Measurements from ENCODE around the gene TXNRD2.

TXNRD2 gene

DNA sequence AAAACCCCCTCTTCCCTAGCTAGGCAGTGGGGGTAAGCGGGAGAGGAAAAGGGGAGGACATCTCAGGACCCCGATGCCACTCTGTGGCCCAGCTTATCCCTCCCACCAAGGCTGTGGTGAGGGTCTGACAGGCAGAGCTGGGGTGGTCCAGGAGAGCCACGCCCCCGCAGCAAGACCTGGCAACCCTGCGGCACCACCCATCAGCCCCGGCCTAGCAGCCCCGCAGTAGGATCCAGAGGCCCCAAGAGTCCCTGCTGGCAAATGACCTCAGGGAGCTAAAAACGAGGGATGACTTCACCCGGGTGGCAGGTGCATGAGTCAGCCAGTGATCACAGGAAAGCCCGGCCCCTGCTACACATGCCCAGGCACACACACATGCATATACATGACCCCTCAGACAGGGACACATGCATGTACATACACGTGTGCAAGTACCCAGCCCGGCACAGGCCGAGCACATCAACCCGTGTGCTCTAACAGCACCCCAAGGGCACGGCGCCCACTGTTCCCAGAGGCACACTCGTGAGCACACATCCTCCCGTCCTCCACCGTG lies 42.7 kb upstream of the TXNRD2 start:
- TF ChIP-seq GATA3 (IDR thresholded peaks at IDR 0.05; ENCODE audit: low read depth, low read length) (no peak), GATA2 (IDR thresholded peaks at IDR 0.05; ENCODE audit: low read depth, low read length) (no peak)

- TF ChIP-seq GATA2 (IDR thresholded peaks at IDR 0.05; ENCODE audit: low read depth, low read length) (no peak), GATA3 (IDR thresholded peaks at IDR 0.05; ENCODE audit: low read depth, low read length) (no peak)
Measured at GRCh38 chr22:19983741-19984140, 42.1 kb upstream of the TXNRD2 start.

GRCh38 chr22:19982991-19983578 lies 41.5 kb upstream of the TXNRD2 start:
- TF ChIP-seq GATA3 (IDR thresholded peaks at IDR 0.05; ENCODE audit: low read depth, low read length) (no peak), GATA2 (IDR thresholded peaks at IDR 0.05; ENCODE audit: low read depth, low read length) (no peak)

DNA sequence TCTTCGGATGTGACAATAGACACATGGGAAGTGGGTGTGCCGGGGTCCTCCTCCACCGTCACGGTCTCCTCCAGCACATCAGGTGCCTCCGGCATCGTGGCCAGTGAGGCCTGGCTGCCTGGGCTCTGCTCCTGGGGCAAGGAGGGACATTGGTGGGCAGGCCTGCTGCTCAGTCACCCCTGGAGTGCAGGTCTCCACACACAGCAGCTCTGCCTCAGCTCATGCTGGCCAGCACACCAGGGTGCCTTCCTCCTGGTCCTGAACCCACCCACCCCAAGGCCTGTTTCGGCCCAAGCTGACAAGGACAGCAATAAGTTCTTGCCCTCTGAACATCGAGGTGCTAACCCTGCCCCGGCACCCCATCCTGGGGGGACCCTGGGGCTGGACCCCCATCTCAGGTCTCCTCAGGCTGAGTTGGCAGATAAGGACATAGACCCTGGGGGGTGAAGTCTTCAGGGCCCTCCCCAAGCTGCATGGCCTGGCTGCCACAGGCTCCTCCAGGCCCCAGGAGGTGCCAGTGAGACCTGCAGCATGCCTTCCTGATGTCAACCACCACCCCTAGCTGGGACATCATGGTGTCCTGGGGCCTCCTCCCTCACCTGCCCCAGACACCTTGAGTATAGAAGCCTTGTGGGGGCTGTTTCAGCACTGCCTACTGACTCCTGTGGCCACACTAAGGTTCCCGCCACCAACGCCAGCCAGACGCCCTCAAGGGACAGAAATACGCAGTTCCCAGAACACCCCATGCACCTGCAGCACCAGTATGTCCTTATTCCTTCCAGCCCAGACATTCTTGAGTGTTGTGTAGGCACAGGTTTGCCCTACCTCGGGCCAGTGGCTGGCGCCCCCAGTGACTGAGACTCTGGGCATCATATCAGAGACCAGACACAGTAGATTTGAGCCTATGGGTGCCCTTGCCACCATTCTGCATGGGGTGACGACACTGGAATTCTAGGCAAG lies 40.6 kb upstream of the TXNRD2 start:
- TF ChIP-seq GATA2 (IDR thresholded peaks at IDR 0.05; ENCODE audit: low read depth, low read length), result no peak
- TF ChIP-seq GATA3 (IDR thresholded peaks at IDR 0.05; ENCODE audit: low read depth, low read length), result no peak

DNA sequence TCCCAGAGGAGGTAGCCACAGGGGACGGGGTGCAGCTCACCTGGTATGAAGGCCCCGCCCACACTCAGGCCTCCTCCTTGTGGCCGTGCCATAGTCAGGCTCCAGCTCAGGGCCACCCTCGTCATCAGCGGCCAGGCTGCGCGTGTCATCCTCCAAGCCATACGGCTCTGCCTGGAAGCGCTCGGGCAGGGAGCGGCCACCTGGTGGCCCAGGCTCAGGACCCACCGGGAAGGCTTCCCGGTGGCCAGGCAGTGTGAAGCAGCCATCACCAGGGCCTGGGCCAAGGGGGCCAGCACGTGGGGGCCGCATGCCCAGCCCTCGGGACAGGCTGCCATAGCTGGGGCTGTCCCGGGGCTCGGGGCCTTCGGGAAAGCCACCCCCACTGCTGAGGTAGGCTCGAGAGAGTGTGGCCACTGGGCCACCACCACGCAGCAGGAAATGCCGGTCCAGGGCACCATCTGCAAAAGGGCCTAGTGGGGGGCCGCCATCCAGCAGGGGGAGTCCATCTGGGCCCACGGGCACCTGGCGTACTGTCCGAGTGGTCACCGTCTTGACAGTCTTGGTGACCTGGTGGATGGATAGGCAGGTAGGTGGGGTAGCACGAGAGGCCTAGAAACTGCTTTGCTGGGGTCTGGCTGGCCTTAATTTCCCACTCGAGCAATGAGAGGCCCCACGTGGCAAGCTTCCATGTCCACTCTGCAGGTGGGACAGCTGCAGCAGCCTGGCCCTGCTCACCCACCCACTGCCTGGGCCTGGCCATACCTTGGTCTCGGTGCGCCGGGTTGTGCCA lies 39.7 kb upstream of the TXNRD2 start:
- no peak for TF ChIP-seq GATA2 (IDR thresholded peaks at IDR 0.05; ENCODE audit: low read depth, low read length)
- no peak for TF ChIP-seq GATA3 (IDR thresholded peaks at IDR 0.05; ENCODE audit: low read depth, low read length)

GRCh38 chr22:19980766-19981165 lies 39.1 kb upstream of the TXNRD2 start:
- TF ChIP-seq GATA2 (IDR thresholded peaks at IDR 0.05; ENCODE audit: low read depth, low read length) (no peak), GATA3 (IDR thresholded peaks at IDR 0.05; ENCODE audit: low read depth, low read length) (no peak)

- no peak for TF ChIP-seq GATA3 (IDR thresholded peaks at IDR 0.05; ENCODE audit: low read depth, low read length)
- TF ChIP-seq GATA2 (IDR thresholded peaks at IDR 0.05; ENCODE audit: low read depth, low read length), result no peak
Measured at GRCh38 chr22:19979712-19980493, 38.3 kb upstream of the TXNRD2 start.

- TF ChIP-seq GATA2 (IDR thresholded peaks at IDR 0.05; ENCODE audit: low read depth, low read length) (no peak), GATA3 (IDR thresholded peaks at IDR 0.05; ENCODE audit: low read depth, low read length) (no peak)
Measured at GRCh38 chr22:19978748-19979147, 37.1 kb upstream of the TXNRD2 start.

GRCh38 chr22:19977296-19978243 lies 36.0 kb upstream of the TXNRD2 start:
- TF ChIP-seq GATA2 (IDR thresholded peaks at IDR 0.05; ENCODE audit: low read depth, low read length) (no peak), GATA3 (IDR thresholded peaks at IDR 0.05; ENCODE audit: low read depth, low read length) (no peak)

DNA sequence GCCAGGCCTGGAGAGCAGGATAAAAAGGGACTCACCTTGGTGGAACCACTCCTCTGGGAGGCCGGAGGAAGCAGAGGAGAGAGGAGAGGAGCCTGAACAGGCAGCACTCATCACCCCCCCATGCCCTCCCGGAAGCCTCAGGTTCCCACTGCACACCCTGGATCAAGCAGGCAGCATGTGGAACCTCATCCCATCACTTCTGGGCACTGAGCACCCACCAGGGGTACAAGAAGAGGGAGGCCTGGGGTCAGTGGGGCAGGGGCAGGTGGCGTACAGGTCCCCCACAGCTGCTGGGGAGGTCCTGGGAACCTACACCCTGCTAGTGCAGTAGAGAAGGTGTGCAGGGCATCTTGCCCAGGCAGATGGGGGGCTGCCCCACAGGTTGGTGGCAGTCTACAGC lies 35.1 kb upstream of the TXNRD2 start:
- TF ChIP-seq GATA2 (IDR thresholded peaks at IDR 0.05; ENCODE audit: low read depth, low read length) (no peak), GATA3 (IDR thresholded peaks at IDR 0.05; ENCODE audit: low read depth, low read length) (no peak)

GRCh38 chr22:19975707-19976035 lies 34.1 kb upstream of the TXNRD2 start:
- TF ChIP-seq GATA2 (IDR thresholded peaks at IDR 0.05; ENCODE audit: low read depth, low read length) (no peak), GATA3 (IDR thresholded peaks at IDR 0.05; ENCODE audit: low read depth, low read length) (no peak)

GRCh38 chr22:19974935-19975706 lies 33.5 kb upstream of the TXNRD2 start:
- TF ChIP-seq GATA2 (IDR thresholded peaks at IDR 0.05; ENCODE audit: low read depth, low read length) (no peak), GATA3 (IDR thresholded peaks at IDR 0.05; ENCODE audit: low read depth, low read length) (no peak)
